ENCODE measurements around the gene XIRP2. TPM values are rescaled to one million over a fixed set of nuclear protein-coding genes. Genes with fewer than 3 reads are reported as not detected.

XIRP2 gene
- total RNA-seq, 1 experiment from 2014 or later = not detected

DNA sequence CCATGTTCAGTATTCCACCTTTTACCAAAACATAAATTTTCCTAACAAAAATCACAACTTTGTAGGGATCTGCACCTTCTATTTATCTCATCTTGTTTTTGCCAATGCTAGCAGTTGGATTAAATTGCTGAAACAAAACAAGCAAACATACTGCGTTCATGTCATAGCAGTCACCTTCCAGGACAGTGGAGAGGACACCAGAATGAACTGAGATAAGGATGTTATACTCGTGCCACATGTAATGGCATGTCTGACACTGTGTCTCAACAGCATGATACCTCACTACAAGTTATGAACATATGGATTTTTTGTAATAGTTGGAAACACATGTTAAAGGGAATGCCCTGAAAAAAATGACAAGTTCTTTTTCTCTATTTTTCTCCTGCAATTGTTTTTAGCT, 245.3 kb downstream of the XIRP2 start:
- H3K36me3 Mint-ChIP-seq (ENCODE audit: insufficient read depth, unreplicated experiment) = no peaks in the 10 kb centered on the region
- H3K27me3 Mint-ChIP-seq (ENCODE audit: unreplicated experiment) = no peaks in the 10 kb centered on the region
- H3K4me1 Mint-ChIP-seq (ENCODE audit: low read depth, unreplicated experiment) = no peaks in the 10 kb centered on the region
- CTCF ChIA-PET = no interaction called here
- no peak for DNase-seq
- intact Hi-C loops (cut with micrococcal nuclease; ENCODE audit: unreplicated experiment) = no loop called here
- no peak overlapping the region for H3K4me3 Mint-ChIP-seq (ENCODE audit: low read depth, unreplicated experiment)
- H3K9me3 Mint-ChIP-seq (ENCODE audit: low read depth, unreplicated experiment) = no peaks in the 10 kb centered on the region
- no peak overlapping the region for H3K27ac Mint-ChIP-seq (ENCODE audit: unreplicated experiment)
- BruUV-seq (replicated peaks) = no TSS peak
- TF ChIP-seq, protein P1, sequence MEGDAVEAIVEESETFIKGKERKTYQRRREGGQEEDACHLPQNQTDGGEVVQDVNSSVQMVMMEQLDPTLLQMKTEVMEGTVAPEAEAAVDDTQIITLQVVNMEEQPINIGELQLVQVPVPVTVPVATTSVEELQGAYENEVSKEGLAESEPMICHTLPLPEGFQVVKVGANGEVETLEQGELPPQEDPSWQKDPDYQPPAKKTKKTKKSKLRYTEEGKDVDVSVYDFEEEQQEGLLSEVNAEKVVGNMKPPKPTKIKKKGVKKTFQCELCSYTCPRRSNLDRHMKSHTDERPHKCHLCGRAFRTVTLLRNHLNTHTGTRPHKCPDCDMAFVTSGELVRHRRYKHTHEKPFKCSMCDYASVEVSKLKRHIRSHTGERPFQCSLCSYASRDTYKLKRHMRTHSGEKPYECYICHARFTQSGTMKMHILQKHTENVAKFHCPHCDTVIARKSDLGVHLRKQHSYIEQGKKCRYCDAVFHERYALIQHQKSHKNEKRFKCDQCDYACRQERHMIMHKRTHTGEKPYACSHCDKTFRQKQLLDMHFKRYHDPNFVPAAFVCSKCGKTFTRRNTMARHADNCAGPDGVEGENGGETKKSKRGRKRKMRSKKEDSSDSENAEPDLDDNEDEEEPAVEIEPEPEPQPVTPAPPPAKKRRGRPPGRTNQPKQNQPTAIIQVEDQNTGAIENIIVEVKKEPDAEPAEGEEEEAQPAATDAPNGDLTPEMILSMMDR (IDR thresholded peaks at IDR 0.05; ENCODE audit: unreplicated experiment) = no peak

DNA sequence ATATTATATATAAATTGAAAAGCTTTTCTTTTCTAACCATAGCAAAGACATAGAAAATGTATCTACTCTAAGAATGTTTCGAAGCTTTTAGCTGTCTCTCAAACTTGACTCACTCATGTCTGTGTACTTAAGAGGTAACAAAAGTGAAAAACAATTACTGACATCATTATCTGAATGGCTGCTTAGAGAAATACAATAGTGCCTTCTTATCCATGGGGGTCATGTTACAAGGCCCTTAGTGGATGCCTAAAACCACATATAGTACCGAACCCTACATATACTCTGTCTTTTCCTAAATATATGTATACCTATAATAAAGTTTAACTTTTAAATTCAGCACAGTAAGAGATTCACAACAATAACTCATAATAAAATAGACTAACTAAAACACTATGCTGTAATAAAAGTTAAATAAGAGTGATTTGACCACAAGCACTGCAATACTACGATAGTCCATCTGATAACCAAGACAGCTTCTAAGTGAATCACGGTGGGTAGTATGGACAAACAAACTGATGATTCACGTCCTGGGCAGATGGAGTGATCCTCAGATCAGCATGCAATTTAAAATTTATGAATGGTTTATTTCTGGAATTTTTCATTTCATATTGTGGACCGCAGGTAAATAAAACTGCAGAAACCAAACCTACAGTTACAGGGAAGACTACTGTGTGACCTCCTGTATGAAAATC, 246.2 kb downstream of the XIRP2 start:
- BruUV-seq (replicated peaks) = no TSS peak
- intact Hi-C loops (cut with micrococcal nuclease; ENCODE audit: unreplicated experiment) = no loop called here

DNA sequence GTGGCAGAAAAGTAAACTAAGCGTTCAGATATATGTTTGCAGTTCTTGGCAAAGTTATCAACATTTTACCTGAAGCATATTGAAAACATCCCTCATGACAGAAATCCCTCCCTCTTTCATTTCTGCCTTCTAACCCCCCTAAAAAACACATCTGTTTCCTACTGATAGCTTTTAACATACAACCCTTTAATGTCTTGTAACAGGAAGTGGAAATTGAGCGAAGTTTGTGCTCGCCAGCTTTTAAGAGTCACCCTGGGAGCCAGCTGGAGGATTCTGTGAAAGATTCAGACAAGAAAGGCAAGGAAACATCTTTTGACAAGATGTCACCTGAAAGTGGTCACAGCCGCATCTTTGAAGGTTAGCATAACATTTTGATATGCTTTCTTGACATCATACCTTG, 247.4 kb downstream of the XIRP2 start:
- peaks cover 4% of the 10 kb centered on the region for H3K36me3 Mint-ChIP-seq (ENCODE audit: insufficient read depth, unreplicated experiment)
- DNase-seq = no peak
- peaks cover 6% of the 10 kb centered on the region for H3K4me1 Mint-ChIP-seq (ENCODE audit: low read depth, unreplicated experiment)
- H3K4me3 Mint-ChIP-seq (ENCODE audit: low read depth, unreplicated experiment) = no peak overlapping the region
- intact Hi-C loops (cut with micrococcal nuclease; ENCODE audit: unreplicated experiment) = no loop called here
- CTCF ChIA-PET = no interaction called here
- H3K27me3 Mint-ChIP-seq (ENCODE audit: unreplicated experiment) = no peaks in the 10 kb centered on the region
- no TSS peak for BruUV-seq (replicated peaks)
- TF ChIP-seq, protein P1 (IDR thresholded peaks at IDR 0.05; ENCODE audit: unreplicated experiment) = no peak
- no peaks in the 10 kb centered on the region for H3K9me3 Mint-ChIP-seq (ENCODE audit: low read depth, unreplicated experiment)
- H3K27ac Mint-ChIP-seq (ENCODE audit: unreplicated experiment) = no peak overlapping the region

More for the DNA sequence above, 246.2 kb downstream of the XIRP2 start:
- H3K4me1 Mint-ChIP-seq (ENCODE audit: low read depth, unreplicated experiment) = no peaks in the 10 kb centered on the region
- TF ChIP-seq, protein P1 (IDR thresholded peaks at IDR 0.05; ENCODE audit: unreplicated experiment) = no peak
- no peak for DNase-seq
- no peak overlapping the region for H3K27ac Mint-ChIP-seq (ENCODE audit: unreplicated experiment)
- no peaks in the 10 kb centered on the region for H3K27me3 Mint-ChIP-seq (ENCODE audit: unreplicated experiment)
- H3K9me3 Mint-ChIP-seq (ENCODE audit: low read depth, unreplicated experiment) = no peaks in the 10 kb centered on the region
- no peak overlapping the region for H3K4me3 Mint-ChIP-seq (ENCODE audit: low read depth, unreplicated experiment)
- no peaks in the 10 kb centered on the region for H3K36me3 Mint-ChIP-seq (ENCODE audit: insufficient read depth, unreplicated experiment)
- CTCF ChIA-PET = no interaction called here

DNA sequence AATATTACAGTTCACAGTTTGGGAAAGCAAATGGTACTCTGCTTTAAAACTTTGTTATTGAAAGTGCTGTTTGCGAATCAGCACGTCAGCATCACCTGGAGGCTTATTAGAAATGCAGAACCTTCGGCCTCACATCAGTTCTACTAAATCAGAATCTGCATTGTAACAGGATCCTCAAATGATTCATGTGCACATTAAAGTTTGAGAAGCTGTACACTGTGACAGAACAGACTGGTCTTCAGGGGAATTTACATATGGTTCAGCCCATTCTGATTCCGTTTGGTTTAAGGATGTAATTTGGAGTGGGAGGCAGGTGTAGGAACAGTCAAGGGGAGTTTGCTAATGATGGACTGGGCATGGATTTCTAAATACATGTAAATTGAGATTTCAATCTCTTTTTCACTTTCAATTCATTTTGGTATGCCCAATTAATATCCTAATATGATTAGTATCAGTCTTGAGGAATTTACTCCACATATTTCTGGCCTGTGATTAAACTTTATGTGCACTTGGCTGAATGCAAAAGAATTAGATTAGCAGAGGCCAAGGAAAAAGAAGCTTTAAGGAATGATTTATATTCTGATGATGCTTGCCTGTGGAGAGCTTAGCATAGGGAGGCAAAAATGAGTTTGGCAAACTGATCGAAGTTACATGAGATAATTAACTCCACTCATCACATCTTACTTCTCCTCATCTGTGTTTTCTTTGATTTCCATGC, 248.8 kb downstream of the XIRP2 start:
- peaks cover 19% of the 10 kb centered on the region for H3K4me1 Mint-ChIP-seq (ENCODE audit: low read depth, unreplicated experiment)
- no peak overlapping the region for H3K27ac Mint-ChIP-seq (ENCODE audit: unreplicated experiment)
- peaks cover 8% of the 10 kb centered on the region for H3K36me3 Mint-ChIP-seq (ENCODE audit: insufficient read depth, unreplicated experiment)
- TF ChIP-seq, protein P1 (IDR thresholded peaks at IDR 0.05; ENCODE audit: unreplicated experiment) = no peak
- intact Hi-C loops (cut with micrococcal nuclease; ENCODE audit: unreplicated experiment) = no loop called here
- no peak for DNase-seq
- H3K9me3 Mint-ChIP-seq (ENCODE audit: low read depth, unreplicated experiment) = no peaks in the 10 kb centered on the region
- H3K4me3 Mint-ChIP-seq (ENCODE audit: low read depth, unreplicated experiment) = no peak overlapping the region
- no TSS peak for BruUV-seq (replicated peaks)
- CTCF ChIA-PET = interaction anchor here (1.4 kb wide), 1 partner anchor 11 kb away, joined by 3 read pairs; no protein-coding TSS in a partner anchor
- H3K27me3 Mint-ChIP-seq (ENCODE audit: unreplicated experiment) = no peaks in the 10 kb centered on the region

All from Calu3 (cell line).